IMR-90 (cell line): ENCODE results near the gene PRKN. TPM values are rescaled to one million over a fixed set of nuclear protein-coding genes. Genes with fewer than 3 reads are reported as not detected.

Source experiments
- ATAC-seq: fragments of 200-7000 bp; cut with Tn5 transposase; 2 replicates; pipeline ENCODE4 v1.9.1; 2020; ENCODE audit warnings: low read depth, mild to moderate bottlenecking, moderate library complexity
- BruUV-seq: library from RNA; stranded (reverse); fragments of 400-500 nt; replicated peaks from 2 replicates; lab custom pipeline; 2021; lab: Mats Ljungman, UMichigan
- CTCF ChIA-PET: fragments of 300-600 bp; formaldehyde crosslinking; extraction: SDS; loops from one replicate; lab custom pipeline; 2021; ENCODE audit warnings: antibody characterized with exemption; lab: Yijun Ruan, JAX
- POLR2A ChIA-PET: fragments of 300-600 bp; sonication (Branson Sonifier 250); formaldehyde crosslinking; loops from one replicate; lab custom pipeline; 2022; ENCODE audit warnings: antibody characterized with exemption; ENCODE audit not compliant: unreplicated experiment; lab: Charles Lee
- DNase-seq: peaks from one replicate; pipeline ENCODE4 v3.0.0; 2013
- H2AFZ ChIP-seq: replicated peaks from 2 replicates; pipeline ENCODE3; 2013; ENCODE audit warnings: low read length, mild to moderate bottlenecking; ENCODE audit not compliant: poor library complexity
- H2AK5ac ChIP-seq: 2 replicates; pipeline ENCODE4 v1.6.1; 2013; ENCODE audit warnings: low read depth, low read length, inconsistent platforms
- H2AK9ac ChIP-seq: replicated peaks from 2 replicates; pipeline ENCODE3; 2013; ENCODE audit warnings: mild to moderate bottlenecking, low read depth, low read length, moderate library complexity; ENCODE audit not compliant: poor library complexity
- H2BK120ac ChIP-seq: 2 replicates; pipeline ENCODE4 v1.6.1; 2013; ENCODE audit warnings: low read depth, low read length, inconsistent platforms
- H2BK15ac ChIP-seq: 3 replicates; pipeline ENCODE4 v1.6.1; 2013; ENCODE audit warnings: low read depth, low read length, inconsistent platforms
- H2BK20ac ChIP-seq: 2 replicates; pipeline ENCODE4 v1.6.1; 2013; ENCODE audit warnings: low read depth, mild to moderate bottlenecking, inconsistent platforms, low read length, moderate library complexity
- H2BK5ac ChIP-seq: 2 replicates; pipeline ENCODE4 v1.6.1; 2013; ENCODE audit warnings: mild to moderate bottlenecking, low read depth, low read length, inconsistent platforms; ENCODE audit not compliant: poor library complexity, severe bottlenecking
- H3K14ac ChIP-seq: replicated peaks from 2 replicates; pipeline ENCODE4 v1.6.1; 2013; ENCODE audit warnings: low read depth, low read length, inconsistent platforms
- H3K18ac ChIP-seq: 2 replicates; pipeline ENCODE4 v1.6.1; 2013; ENCODE audit warnings: low read depth, low read length, control low read depth
- H3K23ac ChIP-seq: 2 replicates; pipeline ENCODE4 v1.6.1; 2013; ENCODE audit warnings: low read depth, low read length, inconsistent platforms
- H3K27ac ChIP-seq: 2 replicates; pipeline ENCODE4 v1.5.1; 2013; ENCODE audit warnings: mild to moderate bottlenecking, control low read depth, low read length; ENCODE audit not compliant: insufficient read depth
- H3K27me3 ChIP-seq: 2 replicates; pipeline ENCODE4 v1.6.1; 2013; ENCODE audit warnings: low read length; ENCODE audit not compliant: control insufficient read depth, insufficient read depth
- H3K36me3 ChIP-seq: 2 replicates; pipeline ENCODE4 v1.6.1; 2013; ENCODE audit warnings: low read length, mixed read lengths; ENCODE audit not compliant: control insufficient read depth, insufficient read depth
- H3K4ac ChIP-seq: 2 replicates; pipeline ENCODE4 v1.6.1; 2013; ENCODE audit warnings: low read depth, low read length, inconsistent platforms
- H3K4me1 ChIP-seq: 2 replicates; pipeline ENCODE4 v1.6.1; 2013; ENCODE audit warnings: low read length, mixed read lengths; ENCODE audit not compliant: control insufficient read depth, insufficient read depth
- H3K4me2 ChIP-seq: 2 replicates; pipeline ENCODE4 v1.6.1; 2013; ENCODE audit warnings: low read depth, mild to moderate bottlenecking, control low read depth, low read length, moderate library complexity
- H3K4me3 ChIP-seq: 2 replicates; pipeline ENCODE4 v1.5.1; 2013; ENCODE audit warnings: low read depth, mild to moderate bottlenecking, control low read depth, low read length, moderate library complexity; ENCODE audit not compliant: insufficient read depth
- H3K56ac ChIP-seq: 2 replicates; pipeline ENCODE4 v1.6.1; 2013; ENCODE audit warnings: low read length, inconsistent platforms; ENCODE audit not compliant: insufficient read depth; ENCODE audit errors: extremely low read depth
- H3K79me1 ChIP-seq, 2 experiments: 2 replicates each; pipeline ENCODE4 v1.6.1; 2013; ENCODE audit warnings: low read length in 2 of 2, inconsistent platforms in 1 of 2, low read depth in 1 of 2
- H3K9ac ChIP-seq: 2 replicates; pipeline ENCODE4 v1.6.1; 2013; ENCODE audit warnings: low read depth, low read length, control low read depth
- H3K9me1 ChIP-seq: 2 replicates; pipeline ENCODE4 v1.6.1; 2013; ENCODE audit warnings: low read length, inconsistent platforms; ENCODE audit not compliant: insufficient read depth
- H3K9me3 ChIP-seq: 2 replicates; pipeline ENCODE4 v1.6.1; 2013; ENCODE audit warnings: low read length; ENCODE audit not compliant: control insufficient read depth, insufficient read depth
- H4K20me1 ChIP-seq: 2 replicates; pipeline ENCODE4 v1.6.1; 2013; ENCODE audit warnings: low read length, inconsistent platforms; ENCODE audit not compliant: insufficient read depth
- H4K5ac ChIP-seq: 2 replicates; pipeline ENCODE4 v1.6.1; 2013; ENCODE audit warnings: mild to moderate bottlenecking, low read depth, low read length, control low read depth
- H4K8ac ChIP-seq, 2 experiments: 2 replicates each; pipeline ENCODE4 v1.6.1; 2013; ENCODE audit warnings: low read depth in 2 of 2, low read length in 2 of 2, control low read depth in 1 of 2, inconsistent platforms in 1 of 2
- H4K91ac ChIP-seq: 2 replicates; pipeline ENCODE4 v1.6.1; 2013; ENCODE audit warnings: low read depth, low read length, inconsistent platforms; ENCODE audit not compliant: insufficient read depth
- BHLHE40 ChIP-seq: fragments of 150-350 bp; IDR thresholded peaks from 2 replicates; pipeline ENCODE4 v1.6.1; 2016; ENCODE audit warnings: mild to moderate bottlenecking, low read depth, low read length
- CEBPB ChIP-seq: IDR thresholded peaks from 2 replicates; pipeline ENCODE4 v1.6.1; 2012; ENCODE audit warnings: low read depth, low read length, improper control_type of control experiment
- CHD1 ChIP-seq: IDR thresholded peaks from 2 replicates; pipeline ENCODE4 v1.6.1; 2012; ENCODE audit warnings: low read depth, low read length, improper control_type of control experiment
- FOS ChIP-seq: fragments of 150-350 bp; IDR thresholded peaks from 2 replicates; pipeline ENCODE4 v1.6.1; 2016; ENCODE audit warnings: low read depth, low read length
- MXI1 ChIP-seq: IDR thresholded peaks from 2 replicates; pipeline ENCODE4 v1.6.1; 2012; ENCODE audit warnings: low read depth, mild to moderate bottlenecking, low read length, moderate library complexity, borderline replicate concordance
- POLR2A ChIP-seq: IDR thresholded peaks from 2 replicates; pipeline ENCODE4 v1.6.1; 2012; ENCODE audit warnings: mild to moderate bottlenecking, low read depth, low read length
- RCOR1 ChIP-seq: IDR thresholded peaks from 2 replicates; pipeline ENCODE4 v1.6.1; 2012; ENCODE audit warnings: mild to moderate bottlenecking, low read length, improper control_type of control experiment; ENCODE audit not compliant: insufficient replicate concordance
- SMC3 ChIP-seq: fragments of 150-350 bp; IDR thresholded peaks from 2 replicates; pipeline ENCODE4 v1.6.1; 2016; ENCODE audit warnings: low read depth, mild to moderate bottlenecking, antibody characterized with exemption, low read length, moderate library complexity
- WGBS, 2 experiments: methylation state at CpG; one replicate each; pipeline versions ENCODE4 v1.1.5 to v1.1.7; 2013; ENCODE audit warnings: missing lambda C conversion rate in 2 of 2; ENCODE audit not compliant: insufficient read length in 1 of 2; ENCODE audit errors: extremely low coverage in 2 of 2; 5-methylcytosine and 5-hydroxymethylcytosine counted together
- dilution Hi-C: fragments of 300-500 bp; cut with HindIII; formaldehyde crosslinking; loops from one replicate; pipeline ENCODE4 v1.14.3; 2018; ENCODE audit warnings: low sequenced_read_pairs; ENCODE audit not compliant: unreplicated experiment
- in situ Hi-C: fragments of 300-500 bp; cut with MboI; formaldehyde crosslinking; loops from 3 replicates; pipeline ENCODE4 v1.14.3; 2019; ENCODE audit warnings: low sequenced_read_pairs, inconsistent platforms, mixed read lengths
- intact Hi-C: fragments of 100-400 bp; cut with micrococcal nuclease; formaldehyde crosslinking; loops from 2 replicates; pipeline ENCODE4 v1.10.0; 2022
- polyA plus RNA-seq, 3 experiments: library from polyadenylated mRNA; depleted of rRNA; stranded (reverse); fragments of >200 nt; gene quantifications; 2 replicates each; pipeline ENCODE4 v1.2.3, GENCODE V29; 2012; ENCODE audit warnings: low replicate concordance in 1 of 3
- total RNA-seq: library from RNA; depleted of rRNA; stranded (reverse); fragments of >200 nt; gene quantifications from 2 replicates; pipeline ENCODE4 v1.2.3, GENCODE V29; 2012
- TF ChIP-seq, protein P1 (sequence below): fragments of 150-350 bp; IDR thresholded peaks from 2 replicates; pipeline ENCODE4 v1.6.1; 2017; ENCODE audit warnings: mild to moderate bottlenecking, antibody characterized with exemption, low read length, low read depth
- TF ChIP-seq, protein P2 (sequence below): conservative IDR thresholded peaks from 2 replicates; pipeline ENCODE4 v1.5.1; 2012; ENCODE audit warnings: mild to moderate bottlenecking, low read depth, low read length, improper control_type of control experiment

Gene PRKN
- total and polyA plus RNA-seq, 2 of the 4 experiments (the other 2 are of a cell fraction) = 0.15 to 0.18 TPM

DNA sequence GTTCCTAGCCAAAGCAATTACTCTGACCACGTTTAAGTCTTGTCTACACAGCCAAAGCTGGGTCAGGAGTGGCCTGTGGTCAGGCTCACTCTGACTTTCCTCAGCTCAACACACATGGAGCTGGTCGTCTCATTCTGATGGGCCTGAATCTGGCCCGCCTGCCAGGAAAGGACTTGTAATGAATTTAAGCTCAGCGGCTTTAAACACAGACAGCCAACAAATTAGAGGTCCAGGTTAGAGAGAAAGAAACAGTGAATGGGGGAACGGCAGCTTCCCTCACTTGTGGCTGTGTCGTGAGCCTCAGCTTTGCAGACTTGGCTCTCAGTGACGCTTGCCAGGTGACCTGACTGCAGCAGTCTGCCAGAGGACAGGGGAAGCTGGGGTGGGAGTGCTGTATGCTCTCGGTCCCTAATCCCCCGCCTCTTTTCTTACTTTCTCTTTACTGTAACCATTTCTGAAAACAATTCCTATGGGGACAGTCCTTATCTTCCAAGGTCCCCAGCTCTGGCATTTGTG lies 1331.8 kb downstream of the PRKN start:
- Histone ChIP-seq H3K27me3 (no peaks in the 10 kb centered on the region; the same call in 1 of the 2 replicates), H2BK5ac (no peak overlapping the region), H2BK15ac (no peak overlapping the region), H4K20me1 (no peaks in the 10 kb centered on the region), H4K8ac (no peak overlapping the region), H3K4ac (no peak overlapping the region), H3K56ac (no peak overlapping the region), H3K4me2 (no peak overlapping the region), H3K9me1 (no peaks in the 10 kb centered on the region), H2BK120ac (no peak overlapping the region), H3K9me3 (peaks cover 5% of the 10 kb centered on the region; the same call in 1 of the 2 replicates), H3K4me3 (no peak overlapping the region), H3K14ac (no peak overlapping the region), H4K5ac (no peak overlapping the region), H2AK5ac (no peak overlapping the region), H2AK9ac (no peak overlapping the region), H3K4me1 (no peaks in the 10 kb centered on the region), H3K9ac (no peak overlapping the region), H2AFZ (peak overlapping the region; percentile 14), H3K18ac (no peak overlapping the region), H3K36me3 (no peaks in the 10 kb centered on the region), H3K23ac (no peak overlapping the region), H4K91ac (no peak overlapping the region), H3K27ac (no peak overlapping the region), H3K79me1 (no peaks in the 10 kb centered on the region), H2BK20ac (no peak overlapping the region)
- no peak for TF ChIP-seq BHLHE40
- TF ChIP-seq, protein P1, sequence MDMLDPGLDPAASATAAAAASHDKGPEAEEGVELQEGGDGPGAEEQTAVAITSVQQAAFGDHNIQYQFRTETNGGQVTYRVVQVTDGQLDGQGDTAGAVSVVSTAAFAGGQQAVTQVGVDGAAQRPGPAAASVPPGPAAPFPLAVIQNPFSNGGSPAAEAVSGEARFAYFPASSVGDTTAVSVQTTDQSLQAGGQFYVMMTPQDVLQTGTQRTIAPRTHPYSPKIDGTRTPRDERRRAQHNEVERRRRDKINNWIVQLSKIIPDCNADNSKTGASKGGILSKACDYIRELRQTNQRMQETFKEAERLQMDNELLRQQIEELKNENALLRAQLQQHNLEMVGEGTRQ = no peak
- no peak for TF ChIP-seq CEBPB
- TF ChIP-seq FOS = no peak
- no peak for TF ChIP-seq CHD1
- TF ChIP-seq, protein P2, sequence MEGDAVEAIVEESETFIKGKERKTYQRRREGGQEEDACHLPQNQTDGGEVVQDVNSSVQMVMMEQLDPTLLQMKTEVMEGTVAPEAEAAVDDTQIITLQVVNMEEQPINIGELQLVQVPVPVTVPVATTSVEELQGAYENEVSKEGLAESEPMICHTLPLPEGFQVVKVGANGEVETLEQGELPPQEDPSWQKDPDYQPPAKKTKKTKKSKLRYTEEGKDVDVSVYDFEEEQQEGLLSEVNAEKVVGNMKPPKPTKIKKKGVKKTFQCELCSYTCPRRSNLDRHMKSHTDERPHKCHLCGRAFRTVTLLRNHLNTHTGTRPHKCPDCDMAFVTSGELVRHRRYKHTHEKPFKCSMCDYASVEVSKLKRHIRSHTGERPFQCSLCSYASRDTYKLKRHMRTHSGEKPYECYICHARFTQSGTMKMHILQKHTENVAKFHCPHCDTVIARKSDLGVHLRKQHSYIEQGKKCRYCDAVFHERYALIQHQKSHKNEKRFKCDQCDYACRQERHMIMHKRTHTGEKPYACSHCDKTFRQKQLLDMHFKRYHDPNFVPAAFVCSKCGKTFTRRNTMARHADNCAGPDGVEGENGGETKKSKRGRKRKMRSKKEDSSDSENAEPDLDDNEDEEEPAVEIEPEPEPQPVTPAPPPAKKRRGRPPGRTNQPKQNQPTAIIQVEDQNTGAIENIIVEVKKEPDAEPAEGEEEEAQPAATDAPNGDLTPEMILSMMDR = no peak
- TF ChIP-seq MXI1 = no peak
- no peak for TF ChIP-seq POLR2A
- no peak for TF ChIP-seq RCOR1
- TF ChIP-seq SMC3 = no peak
- DNase-seq (no peak), ATAC-seq (no peak)
- BruUV-seq = no TSS peak
- dilution Hi-C loops (no loop called here), intact Hi-C loops (no loop called here), in situ Hi-C loops (no loop called here)
- CTCF ChIA-PET = interaction anchor here (2.0 to 3.5 kb wide), 2 partner anchors 22 to 102 kb away, joined by 4 to 12 read pairs; no protein-coding TSS in a partner anchor
- POLR2A ChIA-PET = no interaction called here
- WGBS, 2 experiments = no CpG with 5 or more reads among the region's 9 CpGs
